Body of pancreas (tissue), 4 donors: Measurements from ENCODE around the gene EDN1.
"Not testable (repeated sequence)": the region's sequence is repeated elsewhere in the genome, so short reads cannot be mapped to it uniquely, and the experiment has no call there.

Source experiments
- CTCF ChIP-seq, 7 experiments: fragments of 450-650 bp in 4 of 7; fragments of 200-600 bp in 3 of 7; sonication (generic) in 3 of 7; IDR thresholded peaks; one replicate each; pipeline ENCODE4 v1.5.1; 2016 to 2019; ENCODE audit warnings: antibody characterized with exemption in 7 of 7
- POLR2A ChIP-seq, 3 donors: fragments of 450-650 bp; IDR thresholded peaks; one replicate each; pipeline ENCODE4 v1.6.1; 2016; ENCODE audit warnings: antibody characterized with exemption in 3 of 3, mild to moderate bottlenecking in 2 of 3

GRCh38 chr6:12332750-12333079 is 42.6 kb downstream of the EDN1 start:
- not testable (repeated sequence) for TF ChIP-seq CTCF, POLR2A (IDR thresholded peaks at IDR 0.05)
